LoVo (cell line): Measurements from ENCODE around the gene AKIP1.
"Not testable (repeated sequence)": the region's sequence is repeated elsewhere in the genome, so short reads cannot be mapped to it uniquely, and the experiment has no call there.

Experiments
- DNase-seq: peaks from one replicate; pipeline ENCODE4 v3.0.0-alpha.2; 2016; ENCODE audit warnings: low spot score

AKIP1 gene

GRCh38 chr11:8911029-8911823 is at the start of gene AKIP1:
TSS of gene AKIP1 (plus strand) at chr11:8911189. CDS start at chr11:8911450, 261 bp downstream.
- DNase-seq, result peak; percentile 95

DNA sequence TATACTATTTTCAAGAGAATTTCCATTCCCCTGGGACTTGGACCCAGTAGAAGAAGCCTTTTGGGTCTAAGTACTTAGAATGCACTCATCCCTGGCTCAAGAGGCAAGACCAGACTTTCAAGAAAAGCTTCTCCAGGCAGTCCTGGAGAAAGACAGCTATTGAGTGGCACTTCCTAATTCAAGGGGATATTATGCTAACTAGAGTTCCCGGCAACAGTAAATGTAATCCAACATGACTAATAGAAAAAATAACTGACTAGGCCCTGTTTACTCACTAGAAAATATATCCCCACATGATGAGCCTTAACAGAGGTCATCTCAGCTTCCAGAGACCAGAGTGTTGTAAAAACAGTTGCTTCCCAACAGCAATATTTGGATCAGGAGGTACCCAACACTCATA is 47.2 kb upstream of the AKIP1 start:
- DNase-seq, result no peak

GRCh38 chr11:8865304-8865703 is 45.7 kb upstream of the AKIP1 start:
- no peak for DNase-seq

GRCh38 chr11:8867035-8867434 is 44.0 kb upstream of the AKIP1 start:
- no peak for DNase-seq

GRCh38 chr11:8867931-8868631 is 42.9 kb upstream of the AKIP1 start:
- no peak for DNase-seq

- DNase-seq, result peak; percentile 60
Observed at GRCh38 chr11:8870411-8871170, 40.4 kb upstream of the AKIP1 start.

DNA sequence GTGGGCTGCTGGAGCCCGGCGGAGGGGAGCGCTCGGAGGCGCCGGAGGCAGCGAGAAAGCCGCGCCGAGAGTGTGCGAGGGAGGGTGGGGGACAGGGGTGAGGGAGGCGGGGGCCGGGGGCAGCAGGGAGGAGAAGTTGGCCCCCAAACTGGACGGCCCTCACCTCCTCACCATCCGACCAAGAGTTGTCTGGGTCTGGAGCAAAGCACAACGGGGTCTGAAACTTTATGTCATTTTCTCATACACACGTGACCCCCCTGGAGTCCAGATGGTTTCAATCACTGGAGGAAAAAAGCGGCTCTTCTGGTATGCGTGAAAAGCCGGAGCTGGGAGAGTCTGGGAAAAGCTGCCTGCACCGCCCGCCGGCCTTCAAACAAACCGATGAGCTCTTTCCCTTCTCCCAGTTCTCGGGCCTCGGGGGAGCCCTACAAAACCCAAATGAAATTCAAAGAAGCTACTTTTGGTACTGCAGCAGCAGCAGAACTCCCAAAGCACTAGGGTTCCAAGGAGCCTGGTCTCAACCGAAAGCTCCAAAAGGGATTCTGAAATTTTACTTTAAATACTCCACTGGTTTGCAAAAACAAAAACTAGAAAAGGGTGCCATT is 39.7 kb upstream of the AKIP1 start:
- peak; percentile 44 for DNase-seq

DNA sequence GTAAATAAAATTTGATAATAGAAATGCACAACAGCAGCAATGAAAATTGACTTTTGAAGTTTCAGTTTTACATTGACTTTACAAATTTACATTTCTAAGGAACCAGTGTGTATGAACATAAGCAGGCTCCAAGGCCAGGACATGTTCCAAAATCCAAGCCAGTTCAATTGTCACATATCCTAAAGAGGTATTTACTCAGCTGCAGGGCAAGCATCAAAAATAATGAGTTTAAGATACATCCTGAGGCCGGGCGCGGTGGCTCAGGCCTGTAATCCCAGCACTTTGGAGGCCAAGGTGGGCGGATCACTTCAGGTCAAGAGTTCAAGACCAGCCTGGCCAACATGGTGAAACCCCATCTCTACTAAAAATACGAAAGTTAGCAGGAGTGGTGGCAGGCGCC is 39.0 kb upstream of the AKIP1 start:
- no peak for DNase-seq

- no peak for DNase-seq
Observed at GRCh38 chr11:8873741-8874405, 37.1 kb upstream of the AKIP1 start.

DNA sequence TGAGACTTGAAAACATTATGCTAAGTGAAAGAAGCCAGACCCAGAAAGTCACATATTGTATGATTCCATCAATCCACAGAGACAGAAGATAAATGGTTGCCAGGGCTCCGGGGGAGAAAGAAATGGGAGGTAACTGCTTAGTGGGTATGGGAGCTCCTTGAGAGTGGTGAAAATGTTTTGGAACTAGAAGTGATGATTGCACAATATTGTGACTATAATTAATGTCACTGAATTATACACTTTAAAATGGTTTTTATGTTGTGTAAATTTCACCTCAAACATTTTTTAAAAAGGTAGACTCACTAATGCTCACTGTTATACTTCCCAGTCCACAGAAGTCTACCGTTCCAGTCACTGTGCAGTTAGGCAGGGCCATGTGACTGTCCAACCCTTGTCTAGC is 32.2 kb upstream of the AKIP1 start:
- no peak for DNase-seq

DNA sequence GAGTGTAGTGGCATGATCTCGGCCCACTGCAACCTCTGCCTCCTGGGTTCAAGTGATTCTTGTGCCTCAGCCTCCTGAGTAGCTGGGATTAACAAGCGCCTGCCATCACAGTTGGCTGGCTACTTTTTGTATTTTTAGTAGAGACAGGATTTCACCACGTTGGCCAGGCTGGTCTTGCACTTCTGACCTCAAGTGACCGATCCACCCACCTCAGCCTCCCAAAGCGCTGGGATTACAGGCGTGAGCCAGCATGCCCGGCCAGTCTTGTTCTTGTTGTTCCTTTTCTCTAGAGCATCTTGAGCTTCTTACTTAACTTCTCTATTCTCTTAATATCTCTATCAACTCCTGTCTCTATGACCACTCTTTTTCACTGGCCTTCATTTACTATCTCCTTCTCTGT is 29.4 kb upstream of the AKIP1 start:
- not testable (repeated sequence) for DNase-seq

DNA sequence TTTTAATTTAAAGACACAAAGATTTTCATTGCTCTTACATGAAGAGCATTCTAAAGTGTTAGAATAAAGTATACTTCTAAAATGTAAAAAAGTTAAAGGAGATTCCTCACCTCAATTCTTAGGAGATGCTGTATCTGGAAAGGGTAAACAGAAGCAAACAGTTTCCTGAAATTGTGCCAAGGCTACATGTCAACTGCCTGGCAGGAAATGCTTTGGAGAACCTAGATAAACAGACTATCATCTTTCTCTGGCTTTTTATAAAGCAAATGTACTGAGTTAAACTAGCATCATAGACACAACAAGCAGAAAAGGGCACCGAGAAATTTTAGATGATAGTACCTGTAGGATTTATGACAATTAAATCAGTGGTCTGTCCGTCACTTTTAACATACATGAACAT is 24.7 kb upstream of the AKIP1 start:
- DNase-seq, result no peak

DNA sequence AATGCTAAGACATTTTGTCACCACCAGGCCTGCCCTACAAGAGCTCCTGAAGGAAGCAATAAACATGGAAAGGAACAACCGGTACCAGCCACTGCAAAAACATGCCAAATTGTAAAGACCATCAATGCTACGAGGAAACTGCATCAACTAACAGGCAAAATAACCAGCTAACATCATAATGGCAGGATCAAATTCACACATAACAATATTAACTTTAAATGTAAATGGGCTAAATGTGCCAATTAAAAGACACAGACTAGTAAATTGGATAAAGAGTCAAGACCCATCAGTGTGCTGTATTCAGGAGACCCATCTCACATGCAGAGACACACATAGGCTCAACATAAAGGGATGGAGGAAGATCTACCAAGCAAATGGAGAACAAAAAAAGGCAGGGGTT is 19.8 kb upstream of the AKIP1 start:
- not testable (repeated sequence) for DNase-seq

DNA sequence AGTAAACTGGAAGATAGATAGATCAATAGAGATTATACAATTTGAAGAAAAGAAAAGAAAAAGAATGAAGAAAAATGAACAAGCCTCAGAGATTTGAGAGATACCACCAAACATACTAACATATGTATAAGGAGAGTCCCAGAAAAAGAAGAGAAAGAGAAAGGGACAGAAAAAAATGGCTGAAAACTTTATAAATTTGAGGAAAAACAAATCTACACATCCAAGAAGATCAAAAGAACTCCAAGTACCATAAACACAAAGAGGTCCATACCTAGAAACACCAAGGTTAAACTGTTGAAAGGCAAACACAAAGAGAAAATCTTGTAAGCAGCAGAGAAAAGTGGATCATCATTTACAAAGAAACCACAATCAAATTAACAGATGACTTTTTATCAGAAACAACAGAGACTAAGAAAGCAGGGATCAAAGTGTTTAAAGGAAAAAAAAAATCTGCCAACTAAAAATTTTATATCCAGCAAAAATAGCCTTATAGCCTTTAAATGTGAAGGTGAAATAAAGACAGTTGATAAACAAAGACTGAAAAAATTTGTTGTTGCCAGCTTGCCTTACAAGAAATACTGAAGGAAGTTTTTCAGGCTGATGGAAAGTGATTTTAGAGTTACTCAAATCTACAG is 11.8 kb upstream of the AKIP1 start:
- no peak for DNase-seq

- DNase-seq, result no peak
Observed at GRCh38 chr11:8905528-8906165, 5.3 kb upstream of the AKIP1 start.

DNA sequence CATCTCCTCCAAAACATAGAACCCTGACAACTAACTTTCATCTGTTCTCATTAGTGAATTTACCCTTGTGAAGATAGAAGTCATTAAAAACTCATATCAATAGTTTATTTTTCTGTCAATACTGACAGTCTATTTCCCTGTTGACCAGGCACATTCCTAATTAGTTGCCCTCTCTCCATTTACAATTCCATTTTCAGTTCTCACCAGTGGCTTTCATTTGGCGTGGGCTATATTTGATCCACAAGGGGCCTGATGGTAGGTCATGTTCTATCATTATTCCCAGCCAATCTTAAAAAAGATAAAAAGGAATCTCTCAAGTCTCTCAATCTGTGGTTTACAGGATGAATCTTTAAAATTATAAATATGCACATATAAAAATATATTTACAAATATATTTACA is 3.9 kb upstream of the AKIP1 start:
- DNase-seq, result no peak

- DNase-seq, result no peak
Observed at GRCh38 chr11:8908099-8908498, 2.9 kb upstream of the AKIP1 start.

DNA sequence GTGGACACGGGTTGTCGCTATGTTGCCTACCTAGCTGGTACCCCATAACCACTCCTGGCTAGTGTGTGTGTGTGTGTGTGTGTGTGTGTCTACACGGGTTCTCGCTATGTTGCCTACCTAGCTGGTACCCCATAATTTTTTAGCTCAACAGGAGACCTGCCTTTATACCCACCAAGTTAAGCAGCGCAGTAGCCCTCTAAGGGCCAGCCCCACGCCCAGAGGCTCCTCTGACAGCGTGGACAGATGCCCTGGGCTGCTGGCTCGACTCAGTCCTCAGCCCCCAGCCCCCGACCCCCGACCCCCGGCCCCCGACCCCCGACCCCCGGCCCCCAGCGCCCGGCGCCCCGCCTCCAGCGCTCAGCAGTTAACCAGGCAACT is 351 bp upstream of the AKIP1 start:
- no peak for DNase-seq

DNA sequence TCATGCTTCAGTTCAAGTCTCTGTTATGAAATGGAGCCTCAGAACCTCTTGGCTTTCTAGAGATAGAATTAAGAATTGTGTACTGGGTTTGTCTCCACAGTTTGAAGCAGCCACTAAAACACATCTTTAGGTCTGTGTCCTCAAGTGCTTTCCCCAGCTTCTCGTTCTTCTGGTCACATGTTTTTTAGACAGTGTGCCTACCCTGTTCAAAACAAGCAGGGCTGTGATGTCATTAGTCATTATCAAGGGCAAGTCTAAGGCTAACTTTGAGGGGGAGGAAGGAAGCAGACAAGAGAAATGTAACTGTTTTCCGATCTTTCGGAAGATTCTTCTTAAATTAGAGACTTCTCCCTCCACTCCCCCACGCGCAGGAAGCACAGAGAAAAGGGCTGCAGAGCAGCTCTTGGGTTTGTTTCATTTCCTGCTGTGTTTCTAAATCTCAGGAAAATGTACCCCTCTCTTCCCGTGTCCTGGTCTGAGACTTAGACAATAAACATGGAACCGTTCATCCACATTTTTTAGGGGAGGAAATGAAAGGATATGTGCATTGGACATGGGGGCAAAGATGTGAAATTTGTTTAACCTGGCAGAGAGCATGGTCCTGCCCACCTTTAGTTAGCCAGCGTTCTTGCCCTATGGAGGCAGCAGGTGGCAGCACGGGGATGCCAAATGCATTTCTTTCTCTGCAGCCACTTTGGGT is 3.1 kb downstream of the AKIP1 start:
- peak; percentile 12 for DNase-seq

GRCh38 chr11:8914661-8915018 is 3.7 kb downstream of the AKIP1 start:
- DNase-seq, result no peak
